KMS-11 (cell line): Measurements from ENCODE around the gene PLN.

Experiments
- H2AFZ ChIP-seq: fragments of 200-600 bp; sonication (generic); 2 replicates; pipeline ENCODE4 v1.6.1; 2016; ENCODE audit warnings: antibody characterized with exemption, mixed run types, low read depth
- H3K27ac ChIP-seq: fragments of 200-600 bp; sonication (generic); 2 replicates; pipeline ENCODE4 v1.6.1; 2016; ENCODE audit warnings: mild to moderate bottlenecking, mixed run types
- H3K27me3 ChIP-seq: fragments of 200-600 bp; sonication (generic); 2 replicates; pipeline ENCODE4 v1.6.1; 2017; ENCODE audit warnings: mild to moderate bottlenecking, low read depth, mixed run types, moderate library complexity; ENCODE audit not compliant: insufficient read depth
- H3K36me3 ChIP-seq: fragments of 200-600 bp; sonication (generic); 2 replicates; pipeline ENCODE4 v1.6.1; 2017; ENCODE audit warnings: mild to moderate bottlenecking, mixed run types; ENCODE audit not compliant: insufficient read depth
- H3K4me1 ChIP-seq: fragments of 200-600 bp; sonication (generic); 2 replicates; pipeline ENCODE4 v1.6.1; 2016; ENCODE audit warnings: mild to moderate bottlenecking, low read depth, mixed run types; ENCODE audit not compliant: poor library complexity, severe bottlenecking
- H3K4me2 ChIP-seq: fragments of 200-600 bp; sonication (generic); 2 replicates; pipeline ENCODE4 v1.7.0; 2016; ENCODE audit warnings: mild to moderate bottlenecking, mixed run types
- H3K4me3 ChIP-seq: fragments of 200-600 bp; sonication (generic); IDR thresholded peaks from 2 replicates; pipeline ENCODE4 v1.6.1; 2017; ENCODE audit warnings: low read depth, low read length, mixed read lengths; ENCODE audit not compliant: insufficient read depth
- H3K79me2 ChIP-seq: fragments of 200-600 bp; sonication (generic); 2 replicates; pipeline ENCODE4 v1.6.1; 2016; ENCODE audit warnings: low read depth, mixed run types; ENCODE audit not compliant: insufficient read depth
- H3K9ac ChIP-seq: fragments of 200-600 bp; sonication (generic); 2 replicates; pipeline ENCODE4 v1.6.1; 2016; ENCODE audit warnings: mild to moderate bottlenecking, mixed run types
- H4K20me1 ChIP-seq: fragments of 200-600 bp; sonication (generic); 2 replicates; pipeline ENCODE4 v1.6.1; 2016; ENCODE audit warnings: mild to moderate bottlenecking, mixed run types; ENCODE audit not compliant: insufficient read depth
- TF ChIP-seq, protein P1 (sequence below): fragments of 200-600 bp; sonication (generic); conservative IDR thresholded peaks from 2 replicates; pipeline ENCODE4 v1.6.1; 2017; ENCODE audit warnings: low read depth, mild to moderate bottlenecking, antibody characterized with exemption, low read length, moderate library complexity, mixed read lengths

The PLN gene

DNA sequence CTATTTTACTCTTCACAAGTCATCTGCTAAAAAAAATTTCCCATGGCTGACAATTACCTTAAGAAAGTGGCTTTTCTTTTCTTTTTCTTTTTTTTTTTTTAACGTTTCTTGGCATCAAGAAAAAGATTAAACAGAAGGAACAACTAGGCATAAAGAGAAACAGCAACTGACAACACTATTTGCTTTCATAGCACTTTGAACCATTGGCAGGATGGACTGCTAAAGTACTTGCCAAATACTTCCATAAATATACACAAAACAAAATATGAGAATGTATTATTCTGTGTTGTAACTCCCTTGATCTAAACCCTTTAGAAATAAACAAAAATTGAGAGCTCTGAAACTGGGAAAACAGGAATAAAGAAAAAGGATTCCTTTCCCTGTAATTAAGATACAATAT is 20.0 kb upstream of the PLN start:
- H3K4me2 ChIP-seq, result no peak overlapping the region
- H3K4me1 ChIP-seq, result no peaks in the 10 kb centered on the region
- TF ChIP-seq, protein P1, sequence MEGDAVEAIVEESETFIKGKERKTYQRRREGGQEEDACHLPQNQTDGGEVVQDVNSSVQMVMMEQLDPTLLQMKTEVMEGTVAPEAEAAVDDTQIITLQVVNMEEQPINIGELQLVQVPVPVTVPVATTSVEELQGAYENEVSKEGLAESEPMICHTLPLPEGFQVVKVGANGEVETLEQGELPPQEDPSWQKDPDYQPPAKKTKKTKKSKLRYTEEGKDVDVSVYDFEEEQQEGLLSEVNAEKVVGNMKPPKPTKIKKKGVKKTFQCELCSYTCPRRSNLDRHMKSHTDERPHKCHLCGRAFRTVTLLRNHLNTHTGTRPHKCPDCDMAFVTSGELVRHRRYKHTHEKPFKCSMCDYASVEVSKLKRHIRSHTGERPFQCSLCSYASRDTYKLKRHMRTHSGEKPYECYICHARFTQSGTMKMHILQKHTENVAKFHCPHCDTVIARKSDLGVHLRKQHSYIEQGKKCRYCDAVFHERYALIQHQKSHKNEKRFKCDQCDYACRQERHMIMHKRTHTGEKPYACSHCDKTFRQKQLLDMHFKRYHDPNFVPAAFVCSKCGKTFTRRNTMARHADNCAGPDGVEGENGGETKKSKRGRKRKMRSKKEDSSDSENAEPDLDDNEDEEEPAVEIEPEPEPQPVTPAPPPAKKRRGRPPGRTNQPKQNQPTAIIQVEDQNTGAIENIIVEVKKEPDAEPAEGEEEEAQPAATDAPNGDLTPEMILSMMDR, result no peak
- no peaks in the 10 kb centered on the region for H4K20me1 ChIP-seq
- no peak overlapping the region for H3K27ac ChIP-seq
- no peak overlapping the region for H3K4me3 ChIP-seq
- H3K36me3 ChIP-seq, result no peaks in the 10 kb centered on the region
- H3K79me2 ChIP-seq, result no peaks in the 10 kb centered on the region
- H2AFZ ChIP-seq, result no peak overlapping the region
- no peaks in the 10 kb centered on the region for H3K27me3 ChIP-seq
- no peak overlapping the region for H3K9ac ChIP-seq

DNA sequence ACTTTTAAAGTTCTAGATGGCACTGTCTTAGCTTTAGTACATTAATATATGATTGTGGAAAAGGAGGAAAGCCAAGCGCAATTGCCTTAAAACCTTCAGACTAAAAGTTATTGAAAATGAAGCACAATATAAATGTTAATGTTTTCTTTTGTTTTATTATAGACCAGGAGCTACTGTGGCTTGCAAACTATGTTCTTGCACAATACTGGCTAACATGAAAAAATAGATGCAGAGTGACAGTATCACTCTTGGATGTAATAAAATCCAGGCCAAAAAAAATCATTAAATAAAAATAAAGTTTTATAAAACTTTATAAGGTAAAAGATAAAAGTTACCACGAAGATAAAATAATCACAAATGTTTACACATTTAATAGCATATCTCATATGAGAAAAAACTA is 18.3 kb upstream of the PLN start:
- no peak overlapping the region for H3K4me2 ChIP-seq
- no peaks in the 10 kb centered on the region for H3K36me3 ChIP-seq
- no peak overlapping the region for H3K9ac ChIP-seq
- H3K27ac ChIP-seq, result no peak overlapping the region
- no peak overlapping the region for H3K4me3 ChIP-seq
- TF ChIP-seq, protein P1, result no peak
- no peaks in the 10 kb centered on the region for H3K27me3 ChIP-seq
- H4K20me1 ChIP-seq, result no peaks in the 10 kb centered on the region
- H3K4me1 ChIP-seq, result no peaks in the 10 kb centered on the region
- H3K79me2 ChIP-seq, result no peaks in the 10 kb centered on the region
- H2AFZ ChIP-seq, result no peak overlapping the region

DNA sequence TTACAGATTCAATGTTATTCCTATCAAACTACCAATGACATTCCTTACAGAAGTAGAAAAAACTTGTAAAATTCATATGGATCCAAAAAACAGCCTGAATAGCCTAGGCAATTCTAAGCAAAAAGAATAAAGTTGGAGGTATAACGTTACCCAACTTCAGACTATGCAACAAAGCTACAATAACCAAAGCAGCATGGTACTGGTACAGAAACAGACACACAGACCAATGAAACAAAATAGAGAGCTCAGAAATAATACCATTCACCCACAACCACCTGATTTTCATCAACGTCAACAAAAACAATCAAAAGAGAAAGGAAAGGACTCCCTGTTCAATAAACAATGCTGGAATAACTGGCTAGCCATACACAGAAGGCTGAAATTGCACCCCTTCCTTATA is 17.2 kb upstream of the PLN start:
- H4K20me1 ChIP-seq, result no peaks in the 10 kb centered on the region
- no peaks in the 10 kb centered on the region for H3K36me3 ChIP-seq
- H3K4me1 ChIP-seq, result no peaks in the 10 kb centered on the region
- H3K27ac ChIP-seq, result no peak overlapping the region
- H3K27me3 ChIP-seq, result no peaks in the 10 kb centered on the region
- no peak overlapping the region for H3K4me2 ChIP-seq
- H3K4me3 ChIP-seq, result no peak overlapping the region
- TF ChIP-seq, protein P1, result no peak
- no peaks in the 10 kb centered on the region for H3K79me2 ChIP-seq
- no peak overlapping the region for H3K9ac ChIP-seq
- no peak overlapping the region for H2AFZ ChIP-seq

DNA sequence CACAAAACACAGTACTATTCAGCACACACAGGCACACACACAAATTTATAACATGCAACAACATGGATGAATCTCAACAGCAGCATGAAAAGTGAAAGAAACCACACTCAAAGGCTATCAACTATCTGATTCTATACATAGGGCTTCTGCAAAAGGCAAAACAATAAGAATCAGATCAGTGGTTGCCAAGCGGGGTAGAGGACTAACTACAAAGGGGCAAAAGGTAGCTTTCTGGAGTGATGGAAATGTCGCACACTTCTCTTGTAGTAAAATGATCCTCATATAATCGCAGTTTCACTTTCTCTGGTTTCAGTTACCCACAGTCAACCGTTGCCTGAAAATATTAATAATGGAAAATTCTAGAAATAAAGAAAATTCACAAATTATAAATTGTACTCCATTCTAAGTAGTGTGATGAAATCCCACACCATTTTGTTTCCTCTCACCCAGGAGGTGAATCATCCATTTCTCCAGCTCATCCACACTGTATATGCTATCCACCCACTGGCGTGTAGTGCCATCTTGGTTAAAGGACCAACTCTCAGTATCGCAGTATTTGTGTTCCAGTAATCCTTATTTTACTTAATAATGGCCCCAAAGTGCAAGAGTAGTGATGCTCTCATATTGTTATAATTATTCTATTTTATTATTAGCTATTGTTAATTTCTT is 12.8 kb upstream of the PLN start:
- no peaks in the 10 kb centered on the region for H3K79me2 ChIP-seq

More for the DNA sequence above, 12.8 kb upstream of the PLN start:
- H2AFZ ChIP-seq, result no peak overlapping the region
- no peaks in the 10 kb centered on the region for H3K36me3 ChIP-seq
- H3K4me2 ChIP-seq, result no peak overlapping the region
- no peaks in the 10 kb centered on the region for H3K4me1 ChIP-seq
- no peaks in the 10 kb centered on the region for H4K20me1 ChIP-seq
- no peaks in the 10 kb centered on the region for H3K27me3 ChIP-seq
- no peak overlapping the region for H3K27ac ChIP-seq
- TF ChIP-seq, protein P1, result no peak
- H3K9ac ChIP-seq, result no peak overlapping the region
- H3K4me3 ChIP-seq, result no peak overlapping the region
